Measurements from ENCODE around the gene PTCD1.

DNA sequence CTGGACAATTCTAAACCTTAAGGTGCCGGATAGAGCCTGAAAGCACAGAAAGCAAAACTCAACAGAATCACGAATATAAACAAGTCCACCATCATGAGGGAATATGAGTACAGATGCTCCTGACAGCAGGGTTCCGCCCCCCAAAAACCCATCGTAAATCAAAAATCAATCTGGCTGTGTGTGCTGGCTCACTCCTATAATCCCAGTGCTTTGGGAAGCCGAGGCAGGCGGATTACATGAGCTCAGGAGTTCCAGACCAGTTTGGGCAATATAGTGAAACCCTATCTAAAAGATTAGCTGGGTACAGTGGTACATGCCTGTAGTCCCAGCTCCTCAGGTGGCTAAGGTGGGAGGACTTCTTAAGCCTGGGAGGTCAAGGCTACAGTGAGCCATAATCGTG, 17.6 kb downstream of the PTCD1 start:
- TF ChIP-seq, protein P1, sequence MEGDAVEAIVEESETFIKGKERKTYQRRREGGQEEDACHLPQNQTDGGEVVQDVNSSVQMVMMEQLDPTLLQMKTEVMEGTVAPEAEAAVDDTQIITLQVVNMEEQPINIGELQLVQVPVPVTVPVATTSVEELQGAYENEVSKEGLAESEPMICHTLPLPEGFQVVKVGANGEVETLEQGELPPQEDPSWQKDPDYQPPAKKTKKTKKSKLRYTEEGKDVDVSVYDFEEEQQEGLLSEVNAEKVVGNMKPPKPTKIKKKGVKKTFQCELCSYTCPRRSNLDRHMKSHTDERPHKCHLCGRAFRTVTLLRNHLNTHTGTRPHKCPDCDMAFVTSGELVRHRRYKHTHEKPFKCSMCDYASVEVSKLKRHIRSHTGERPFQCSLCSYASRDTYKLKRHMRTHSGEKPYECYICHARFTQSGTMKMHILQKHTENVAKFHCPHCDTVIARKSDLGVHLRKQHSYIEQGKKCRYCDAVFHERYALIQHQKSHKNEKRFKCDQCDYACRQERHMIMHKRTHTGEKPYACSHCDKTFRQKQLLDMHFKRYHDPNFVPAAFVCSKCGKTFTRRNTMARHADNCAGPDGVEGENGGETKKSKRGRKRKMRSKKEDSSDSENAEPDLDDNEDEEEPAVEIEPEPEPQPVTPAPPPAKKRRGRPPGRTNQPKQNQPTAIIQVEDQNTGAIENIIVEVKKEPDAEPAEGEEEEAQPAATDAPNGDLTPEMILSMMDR (IDR thresholded peaks at IDR 0.05) = no peak
- no peak for TF ChIP-seq POLR2A (IDR thresholded peaks at IDR 0.05)

All from Peyer's patch (tissue), 4 donors.